Muscle of leg (tissue), 11 donors: ENCODE data around the gene CYBB. TPM values are rescaled to one million over a fixed set of nuclear protein-coding genes. Genes with fewer than 3 reads are reported as not detected.

Experiments used
- DNase-seq: peaks from one replicate; pipeline ENCODE4 v3.0.0; 2013
- H3K27ac ChIP-seq: one replicate; pipeline ENCODE4 v1.5.1; 2013; ENCODE audit warnings: mild to moderate bottlenecking, low read length, control low read depth
- H3K27me3 ChIP-seq: one replicate; pipeline ENCODE4 v1.6.1; 2013; ENCODE audit warnings: low read length; ENCODE audit not compliant: control insufficient read depth, insufficient read depth
- H3K36me3 ChIP-seq: one replicate; pipeline ENCODE4 v1.6.1; 2013; ENCODE audit warnings: low read length; ENCODE audit not compliant: control insufficient read depth, insufficient read depth
- H3K4me1 ChIP-seq: one replicate; pipeline ENCODE4 v1.6.1; 2013; ENCODE audit warnings: low read length; ENCODE audit not compliant: control insufficient read depth, insufficient read depth
- H3K4me3 ChIP-seq: one replicate; pipeline ENCODE4 v1.5.1; 2013; ENCODE audit warnings: low read length, control low read depth
- H3K9me3 ChIP-seq: replicated peaks from 2 replicates; pipeline ENCODE4 v1.6.1; 2013; ENCODE audit warnings: low read depth, low read length; ENCODE audit not compliant: control insufficient read depth
- WGBS: methylation state at CpG from one replicate; pipeline ENCODE4 v1.1.5; 2013; ENCODE audit warnings: missing lambda C conversion rate; ENCODE audit not compliant: insufficient coverage; 5-methylcytosine and 5-hydroxymethylcytosine counted together
- polyA plus RNA-seq, 8 donors: library from polyadenylated mRNA; unstranded; fragments of 120-200 nt; gene quantifications; one replicate each; pipeline versions ENCODE4 v1.2.1 to v1.2.3, GENCODE V29; 2013; ENCODE audit warnings: inconsistent platforms in 1 of 8, low replicate concordance in 1 of 8; ENCODE audit not compliant: insufficient read length in 8 of 8, insufficient read depth in 1 of 8
- total RNA-seq: library from RNA; stranded (reverse); fragments of 120-200 nt; gene quantifications from one replicate; pipeline ENCODE4 v1.2.4, GENCODE V29; 2013

CYBB gene
- total and polyA plus RNA-seq, 9 donors = 11.8 to 26.9 (median 20.0) TPM

DNA sequence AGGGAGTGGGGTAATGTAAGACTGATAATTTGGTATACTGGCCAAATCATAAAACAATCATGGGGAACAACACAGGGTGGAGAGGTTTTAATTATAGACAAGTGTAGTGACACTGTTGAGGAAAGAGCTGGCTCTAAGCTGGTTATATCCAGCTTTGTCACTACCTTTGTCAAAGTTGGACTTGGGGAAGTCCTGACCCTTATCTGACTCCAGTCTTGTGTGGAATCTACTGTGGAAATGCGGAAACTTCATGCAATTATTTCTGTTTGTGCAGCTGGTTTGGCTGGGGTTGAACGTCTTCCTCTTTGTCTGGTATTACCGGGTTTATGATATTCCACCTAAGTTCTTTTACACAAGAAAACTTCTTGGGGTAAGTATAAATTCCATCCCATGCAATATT lies 2.0 kb downstream of the CYBB start:
- H3K27me3 ChIP-seq = peaks cover 4% of the 10 kb centered on the region
- DNase-seq = peak; percentile 11
- no peak overlapping the region for H3K27ac ChIP-seq
- no peaks in the 10 kb centered on the region for H3K9me3 ChIP-seq
- no peaks in the 10 kb centered on the region for H3K36me3 ChIP-seq
- H3K4me3 ChIP-seq = peak overlapping the region; percentile 4
- no peaks in the 10 kb centered on the region for H3K4me1 ChIP-seq
- no CpG with 5 or more reads among the region's 3 CpGs for WGBS

DNA sequence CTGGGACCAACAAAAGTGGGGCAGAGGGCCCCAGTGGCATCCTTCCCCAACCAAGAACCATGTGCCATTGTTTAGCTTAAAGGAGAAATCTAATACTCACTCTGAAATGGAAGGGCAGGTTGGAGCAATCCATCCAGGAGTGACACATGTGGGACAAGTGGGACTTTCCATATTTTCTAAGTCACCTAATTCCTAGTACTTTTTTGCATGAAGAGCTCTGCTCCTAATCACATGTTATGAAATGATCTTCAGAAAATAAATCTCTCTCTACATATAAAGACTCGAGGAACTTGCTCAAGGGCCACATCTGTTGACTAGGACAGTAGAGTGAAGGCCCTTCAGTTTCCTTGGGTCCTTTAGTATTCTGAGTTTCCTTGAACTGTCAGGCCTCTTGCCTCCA lies 2.5 kb downstream of the CYBB start:
- WGBS = no CpG with 5 or more reads among the region's 1 CpG
- DNase-seq = no peak

DNA sequence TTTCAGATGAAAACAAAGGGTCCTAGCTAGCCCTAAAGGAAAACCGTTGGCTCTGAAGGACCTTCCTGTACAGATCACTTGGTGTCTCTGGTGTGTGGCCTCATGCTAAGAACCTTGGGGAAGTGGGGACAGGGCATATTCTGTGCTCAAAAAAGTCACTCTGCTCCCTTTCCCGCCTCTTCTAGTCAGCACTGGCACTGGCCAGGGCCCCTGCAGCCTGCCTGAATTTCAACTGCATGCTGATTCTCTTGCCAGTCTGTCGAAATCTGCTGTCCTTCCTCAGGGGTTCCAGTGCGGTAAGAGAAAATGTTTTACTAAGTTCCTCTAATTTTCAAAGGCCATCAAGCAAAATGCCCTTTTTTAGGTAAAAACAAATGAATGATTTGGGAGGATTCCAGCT lies 3.4 kb downstream of the CYBB start:
- DNase-seq = no peak
- Histone ChIP-seq H3K4me3 (no peak overlapping the region), H3K9me3 (no peaks in the 10 kb centered on the region), H3K27ac (no peak overlapping the region), H3K4me1 (no peaks in the 10 kb centered on the region), H3K36me3 (no peaks in the 10 kb centered on the region), H3K27me3 (peaks cover 4% of the 10 kb centered on the region)
- 50% methylated on average over 3 of the region's 4 CpGs for WGBS

More for the DNA sequence above, 2.5 kb downstream of the CYBB start:
- Histone ChIP-seq H3K9me3 (no peaks in the 10 kb centered on the region), H3K27ac (no peak overlapping the region), H3K4me1 (no peaks in the 10 kb centered on the region), H3K27me3 (peaks cover 4% of the 10 kb centered on the region), H3K4me3 (no peak overlapping the region), H3K36me3 (no peaks in the 10 kb centered on the region)

DNA sequence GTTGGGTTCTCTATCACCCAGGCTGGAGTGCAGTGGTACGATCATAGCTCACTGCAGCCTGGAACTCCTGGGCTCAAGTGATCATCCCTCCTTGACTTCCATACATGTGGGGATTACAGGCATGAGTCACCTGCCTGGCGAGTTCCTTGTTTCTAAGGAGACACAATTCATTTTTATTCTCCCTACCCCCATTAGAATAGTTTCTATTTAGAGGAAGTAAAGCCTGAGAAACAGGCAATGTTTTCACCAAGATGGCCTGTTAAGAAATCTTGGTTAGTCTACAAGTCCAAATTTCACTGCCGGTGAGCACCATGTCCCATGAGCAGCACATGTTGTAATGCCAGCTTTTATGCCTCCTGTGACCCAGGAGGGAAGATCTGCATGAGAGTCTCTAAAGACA lies 5.7 kb downstream of the CYBB start:
- Histone ChIP-seq H3K27me3 (peaks cover 6% of the 10 kb centered on the region), H3K4me1 (no peaks in the 10 kb centered on the region), H3K4me3 (no peak overlapping the region), H3K36me3 (no peaks in the 10 kb centered on the region), H3K27ac (no peak overlapping the region), H3K9me3 (no peaks in the 10 kb centered on the region)
- WGBS = 85% methylated on average over 2 of the region's 3 CpGs
- DNase-seq = no peak

DNA sequence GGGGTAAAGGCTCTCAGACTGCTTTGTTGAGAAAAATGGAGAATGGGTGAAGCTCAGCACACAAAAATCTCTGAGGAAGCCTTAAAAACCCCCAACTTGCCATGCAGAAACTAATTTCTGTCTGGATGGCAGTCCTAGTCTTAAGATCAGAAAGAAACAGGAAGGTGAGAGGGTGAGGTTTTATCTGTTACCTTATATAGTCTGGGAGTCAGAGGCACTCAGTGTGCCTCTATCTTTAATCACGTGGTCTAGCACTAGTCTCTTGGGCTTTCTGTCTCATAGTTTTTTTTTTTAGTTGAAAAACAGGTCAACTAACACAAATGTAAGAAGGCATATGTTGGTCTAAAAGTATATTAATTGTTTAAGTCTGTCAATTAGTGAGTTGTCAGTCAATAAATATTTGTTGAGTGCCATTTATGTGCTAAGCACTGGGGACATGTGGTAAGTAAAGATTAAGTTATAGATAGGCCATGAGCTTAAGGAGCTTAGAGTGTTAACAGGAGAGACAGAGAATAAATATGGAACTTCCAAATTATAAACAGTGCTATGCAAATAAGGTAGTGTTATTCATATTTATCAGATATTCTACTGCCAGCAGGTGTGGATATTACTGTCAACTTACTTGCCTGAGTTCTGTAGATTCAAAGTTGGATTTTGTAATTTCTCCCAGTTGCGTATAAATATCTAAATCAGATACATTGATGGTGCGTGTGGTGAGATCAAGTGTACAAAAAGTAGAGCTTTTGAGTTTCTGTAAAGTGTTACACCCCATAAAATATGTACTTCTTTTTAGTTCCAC lies 7.0 kb downstream of the CYBB start:
- Histone ChIP-seq H3K27me3 (peaks cover 6% of the 10 kb centered on the region), H3K4me1 (no peaks in the 10 kb centered on the region), H3K36me3 (no peaks in the 10 kb centered on the region), H3K27ac (no peak overlapping the region), H3K9me3 (no peaks in the 10 kb centered on the region), H3K4me3 (no peak overlapping the region)
- no peak for DNase-seq
- no CpG with 5 or more reads among the region's 3 CpGs for WGBS

DNA sequence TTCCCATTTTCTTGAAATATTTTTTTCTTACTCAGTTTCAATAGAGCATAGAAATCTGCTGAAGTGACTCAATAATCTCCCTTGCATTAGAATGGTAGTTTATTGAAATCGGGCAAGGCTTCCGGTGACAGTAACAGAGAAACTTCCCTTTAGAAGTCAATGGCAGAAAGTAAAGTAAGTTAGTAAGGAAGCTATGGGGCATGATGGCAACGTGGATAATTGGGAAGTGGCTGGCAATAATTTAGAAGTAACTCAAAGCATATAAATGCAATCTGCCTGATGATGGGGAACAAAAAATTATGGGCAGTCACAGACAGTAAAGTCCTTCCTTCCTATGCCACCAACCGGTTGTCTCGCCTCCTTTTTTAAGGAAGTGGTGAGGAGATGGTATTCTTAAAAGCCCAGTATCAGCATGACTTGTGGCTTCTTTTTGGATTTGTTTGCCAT lies 7.6 kb downstream of the CYBB start:
- peak; percentile 43 for DNase-seq

DNA sequence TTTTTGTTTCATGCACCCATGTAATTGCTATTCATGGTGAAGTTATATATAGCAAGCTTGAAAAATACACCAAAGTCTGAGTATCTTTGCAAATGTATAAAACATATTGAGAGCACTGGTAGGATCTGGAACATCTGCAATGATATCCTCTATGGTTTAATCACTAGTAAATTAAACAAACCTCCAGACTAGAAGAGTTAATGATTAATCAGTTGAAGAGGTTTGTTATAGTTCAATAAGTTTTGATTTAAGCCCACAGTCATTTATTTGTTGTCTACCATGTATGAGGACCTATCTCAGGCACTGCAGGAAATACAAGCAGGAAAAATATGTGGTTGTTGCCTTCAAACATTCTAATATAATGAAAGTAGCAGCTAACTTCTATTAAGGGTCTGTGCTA lies 16.5 kb downstream of the CYBB start:
- Histone ChIP-seq H3K27ac (no peak overlapping the region), H3K9me3 (no peaks in the 10 kb centered on the region), H3K4me3 (no peak overlapping the region), H3K36me3 (no peaks in the 10 kb centered on the region), H3K27me3 (peaks cover 7% of the 10 kb centered on the region), H3K4me1 (no peaks in the 10 kb centered on the region)
- DNase-seq = no peak

More for the DNA sequence above, 7.6 kb downstream of the CYBB start:
- no CpG with 5 or more reads among the region's 5 CpGs for WGBS
- H3K9me3 ChIP-seq = no peaks in the 10 kb centered on the region
- H3K4me3 ChIP-seq = no peak overlapping the region
- H3K36me3 ChIP-seq = no peaks in the 10 kb centered on the region
- H3K27ac ChIP-seq = no peak overlapping the region
- H3K27me3 ChIP-seq = peaks cover 5% of the 10 kb centered on the region
- no peaks in the 10 kb centered on the region for H3K4me1 ChIP-seq

DNA sequence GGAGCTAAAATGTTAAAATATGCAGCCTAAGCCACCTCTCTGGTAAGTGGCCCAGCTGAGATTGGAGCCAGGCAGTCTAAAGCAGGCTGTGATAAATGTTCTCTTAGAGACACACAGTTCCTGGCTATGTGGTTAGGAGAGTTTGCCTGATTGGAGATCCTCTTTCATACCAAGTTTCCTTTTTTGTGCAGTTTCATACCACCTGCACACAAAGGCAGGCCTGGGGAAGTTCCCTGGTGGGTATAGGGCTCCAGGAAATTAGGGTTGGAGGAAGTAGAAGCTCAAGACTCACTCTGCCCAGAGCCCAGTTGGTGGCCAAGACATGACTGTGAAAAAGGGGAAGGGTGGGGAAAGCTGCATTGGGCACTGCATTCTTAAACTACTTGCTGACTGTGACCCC lies 16.9 kb downstream of the CYBB start:
- no peaks in the 10 kb centered on the region for H3K9me3 ChIP-seq
- DNase-seq = peak; percentile 52
- H3K4me1 ChIP-seq = no peaks in the 10 kb centered on the region
- H3K36me3 ChIP-seq = no peaks in the 10 kb centered on the region
- peaks cover 7% of the 10 kb centered on the region for H3K27me3 ChIP-seq
- no peak overlapping the region for H3K4me3 ChIP-seq
- H3K27ac ChIP-seq = no peak overlapping the region

DNA sequence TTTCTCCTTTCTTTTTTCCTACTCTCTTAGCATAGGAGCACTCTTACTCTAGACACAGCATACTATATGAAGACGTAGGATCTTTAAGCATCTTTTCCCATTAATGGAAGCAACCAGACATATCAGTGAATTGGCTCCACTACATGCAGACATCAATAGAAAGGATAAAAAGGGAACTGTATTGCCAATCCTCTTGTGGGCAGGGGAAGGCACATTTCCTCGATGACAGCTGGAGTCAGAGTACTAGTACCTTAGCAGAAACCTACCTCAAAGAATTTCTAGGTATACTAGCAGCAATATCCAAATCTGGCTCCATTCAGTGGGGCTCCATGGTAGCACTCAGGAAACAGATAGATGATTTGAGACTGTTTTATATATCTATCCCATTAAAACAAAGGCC lies 20.1 kb downstream of the CYBB start:
- H3K4me1 ChIP-seq = no peaks in the 10 kb centered on the region
- no peaks in the 10 kb centered on the region for H3K36me3 ChIP-seq
- H3K27ac ChIP-seq = no peak overlapping the region
- H3K4me3 ChIP-seq = no peak overlapping the region
- no peaks in the 10 kb centered on the region for H3K9me3 ChIP-seq
- no CpG with 5 or more reads among the region's 2 CpGs for WGBS
- no peak for DNase-seq
- peaks cover 8% of the 10 kb centered on the region for H3K27me3 ChIP-seq

DNA sequence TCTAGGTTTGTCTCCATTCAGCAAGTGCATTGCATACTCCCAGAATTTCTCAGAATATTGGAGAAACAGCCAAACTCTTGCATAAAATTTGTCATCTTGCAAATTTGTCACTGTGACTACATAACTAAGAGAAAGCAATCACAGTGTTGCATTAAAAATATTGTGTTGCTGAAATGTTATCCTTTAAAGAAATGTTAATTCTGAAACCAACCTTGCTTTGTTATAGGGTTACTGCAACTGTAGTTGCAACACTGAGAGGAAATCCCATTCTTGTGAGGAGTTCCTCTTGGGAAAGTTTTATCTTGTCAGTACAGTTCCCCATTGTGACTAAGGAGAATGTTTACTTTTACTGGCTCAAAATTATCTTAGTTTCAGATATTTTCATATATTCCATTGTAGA lies 20.9 kb downstream of the CYBB start:
- no peaks in the 10 kb centered on the region for H3K9me3 ChIP-seq
- H3K36me3 ChIP-seq = no peaks in the 10 kb centered on the region
- H3K4me3 ChIP-seq = no peak overlapping the region
- H3K4me1 ChIP-seq = no peaks in the 10 kb centered on the region
- peaks cover 4% of the 10 kb centered on the region for H3K27me3 ChIP-seq
- peak; percentile 12 for DNase-seq
- no peak overlapping the region for H3K27ac ChIP-seq

DNA sequence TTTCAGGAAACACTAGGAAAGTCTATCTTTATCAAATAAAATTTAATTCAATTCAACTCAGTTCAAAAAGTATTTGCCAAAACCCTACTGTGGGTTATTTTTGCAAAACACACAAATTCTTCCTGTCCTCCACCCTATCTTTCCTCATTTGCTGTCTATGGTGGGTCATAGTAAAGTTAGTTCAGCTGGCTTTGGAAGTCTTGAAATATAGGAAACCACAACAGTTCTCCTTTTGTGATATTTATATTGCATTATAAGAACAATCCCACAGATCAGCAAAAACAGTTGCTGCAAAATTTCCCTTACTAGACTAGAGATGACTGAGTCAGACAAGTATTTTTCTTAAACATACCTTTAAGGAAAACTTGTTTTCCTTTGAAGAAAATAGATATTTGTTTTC lies 22.2 kb downstream of the CYBB start:
- no peak overlapping the region for H3K27ac ChIP-seq
- H3K9me3 ChIP-seq = no peaks in the 10 kb centered on the region
- H3K4me1 ChIP-seq = no peaks in the 10 kb centered on the region
- no peak overlapping the region for H3K4me3 ChIP-seq
- H3K27me3 ChIP-seq = peaks cover 4% of the 10 kb centered on the region
- H3K36me3 ChIP-seq = no peaks in the 10 kb centered on the region
- DNase-seq = peak; percentile 40
